ENCODE results near the gene SULT4A1.

Gene SULT4A1

DNA sequence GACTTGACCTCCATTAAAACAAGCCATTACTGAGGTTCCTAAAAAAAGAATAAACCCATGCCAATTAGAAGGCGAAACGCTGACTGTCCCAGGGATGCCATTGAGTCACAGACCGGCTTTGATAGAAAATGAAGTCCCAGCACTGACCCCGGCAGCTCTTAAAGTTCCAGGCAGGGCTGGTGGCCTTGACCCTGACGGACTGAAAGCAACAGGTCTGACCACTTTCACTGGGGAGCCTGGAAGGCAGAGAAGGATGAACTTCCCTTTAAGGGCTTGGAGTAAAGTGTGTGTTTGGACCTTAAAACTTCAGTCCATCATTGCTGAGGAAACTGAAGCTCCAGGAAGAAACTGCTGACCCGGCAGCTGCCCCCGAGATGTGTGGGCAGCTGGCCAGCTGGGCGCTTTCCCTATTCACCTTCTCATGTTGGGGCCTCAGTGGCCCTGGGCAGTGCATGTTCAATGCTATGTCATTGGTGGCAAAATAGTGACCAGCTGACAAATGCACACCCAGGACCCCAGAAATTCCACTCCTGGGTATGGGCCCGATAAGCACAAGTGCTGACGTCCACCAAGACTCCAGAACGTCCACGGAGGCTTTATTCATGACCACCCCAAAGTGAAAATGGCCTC is 31.3 kb downstream of the SULT4A1 start:
- in situ Hi-C loops (cut with MboI; ENCODE audit: low sequenced_read_pairs, unreplicated experiment), result no loop called here
- no peak for TF ChIP-seq CTCF (IDR thresholded peaks at IDR 0.05; ENCODE audit: borderline replicate concordance, control extremely low read depth, extremely low read depth, insufficient read depth, missing control alignments)
- DNase-seq (ENCODE audit: low spot score), result no peak

- TF ChIP-seq CTCF (IDR thresholded peaks at IDR 0.05; ENCODE audit: borderline replicate concordance, control extremely low read depth, extremely low read depth, insufficient read depth, missing control alignments), result no peak
- no peak for DNase-seq (ENCODE audit: low spot score)
- in situ Hi-C loops (cut with MboI; ENCODE audit: low sequenced_read_pairs, unreplicated experiment), result no loop called here
These were observed 32.1 kb downstream of the SULT4A1 start for GRCh38 chr22:43829904-43830851.

GRCh38 chr22:43828998-43829782 is 33.1 kb downstream of the SULT4A1 start:
- TF ChIP-seq CTCF (IDR thresholded peaks at IDR 0.05; ENCODE audit: borderline replicate concordance, control extremely low read depth, extremely low read depth, insufficient read depth, missing control alignments), result no peak
- in situ Hi-C loops (cut with MboI; ENCODE audit: low sequenced_read_pairs, unreplicated experiment), result no loop called here
- DNase-seq (ENCODE audit: low spot score), result no peak

- in situ Hi-C loops (cut with MboI; ENCODE audit: low sequenced_read_pairs, unreplicated experiment), result no loop called here
- no peak for DNase-seq (ENCODE audit: low spot score)
- TF ChIP-seq CTCF (IDR thresholded peaks at IDR 0.05; ENCODE audit: borderline replicate concordance, control extremely low read depth, extremely low read depth, insufficient read depth, missing control alignments), result no peak
These were observed 33.7 kb downstream of the SULT4A1 start for GRCh38 chr22:43828725-43828997.

GRCh38 chr22:43827926-43828724 is 34.2 kb downstream of the SULT4A1 start:
- in situ Hi-C loops (cut with MboI; ENCODE audit: low sequenced_read_pairs, unreplicated experiment), result no loop called here
- TF ChIP-seq CTCF (IDR thresholded peaks at IDR 0.05; ENCODE audit: borderline replicate concordance, control extremely low read depth, extremely low read depth, insufficient read depth, missing control alignments), result no peak
- DNase-seq (ENCODE audit: low spot score), result no peak
